ENCODE measurements around the gene KLHL36. TPM values are rescaled to one million over a fixed set of nuclear protein-coding genes. Genes with fewer than 3 reads are reported as not detected.

The KLHL36 gene
- total RNA-seq, 1 experiment from 2014 or later: 46.0 TPM

DNA sequence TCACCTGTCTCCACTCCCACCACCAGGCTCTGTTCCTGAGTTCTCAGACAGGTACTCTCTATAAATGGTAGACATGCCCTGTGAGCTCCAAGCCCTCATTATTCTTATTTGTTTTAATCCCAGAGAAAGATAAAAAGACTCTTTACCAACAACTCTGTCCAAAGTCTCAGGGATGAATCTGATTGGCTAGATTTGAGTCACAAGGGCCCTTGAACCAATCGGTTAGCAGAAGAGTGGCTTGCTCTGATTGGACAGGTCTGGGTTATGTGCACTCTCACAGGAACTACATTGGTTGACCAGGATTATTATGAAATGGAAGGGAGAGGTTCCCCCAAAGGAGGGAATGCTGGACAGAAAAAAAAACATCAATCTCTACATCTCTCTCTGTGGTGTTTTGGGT lies 37.9 kb upstream of the KLHL36 start:
- Histone ChIP-seq H3K36me3 (ENCODE audit: control insufficient read depth, insufficient read depth, low read length) (no peaks in the 10 kb centered on the region; the same call in 1 of the 2 replicates), H3K27me3 (ENCODE audit: control insufficient read depth, insufficient read depth, low read length) (no peaks in the 10 kb centered on the region), H3K27ac (ENCODE audit: low read length) (no peak overlapping the region), H3K4me1 (ENCODE audit: control insufficient read depth, insufficient read depth, low read length) (peaks cover 23% of the 10 kb centered on the region), H3K9me3 (ENCODE audit: control insufficient read depth, insufficient read depth, low read depth, low read length) (no peaks in the 10 kb centered on the region), H3K4me3 (ENCODE audit: low read depth in 2 of 2, low read length in 2 of 2) (no peak overlapping the region)
- TF ChIP-seq, protein P1, sequence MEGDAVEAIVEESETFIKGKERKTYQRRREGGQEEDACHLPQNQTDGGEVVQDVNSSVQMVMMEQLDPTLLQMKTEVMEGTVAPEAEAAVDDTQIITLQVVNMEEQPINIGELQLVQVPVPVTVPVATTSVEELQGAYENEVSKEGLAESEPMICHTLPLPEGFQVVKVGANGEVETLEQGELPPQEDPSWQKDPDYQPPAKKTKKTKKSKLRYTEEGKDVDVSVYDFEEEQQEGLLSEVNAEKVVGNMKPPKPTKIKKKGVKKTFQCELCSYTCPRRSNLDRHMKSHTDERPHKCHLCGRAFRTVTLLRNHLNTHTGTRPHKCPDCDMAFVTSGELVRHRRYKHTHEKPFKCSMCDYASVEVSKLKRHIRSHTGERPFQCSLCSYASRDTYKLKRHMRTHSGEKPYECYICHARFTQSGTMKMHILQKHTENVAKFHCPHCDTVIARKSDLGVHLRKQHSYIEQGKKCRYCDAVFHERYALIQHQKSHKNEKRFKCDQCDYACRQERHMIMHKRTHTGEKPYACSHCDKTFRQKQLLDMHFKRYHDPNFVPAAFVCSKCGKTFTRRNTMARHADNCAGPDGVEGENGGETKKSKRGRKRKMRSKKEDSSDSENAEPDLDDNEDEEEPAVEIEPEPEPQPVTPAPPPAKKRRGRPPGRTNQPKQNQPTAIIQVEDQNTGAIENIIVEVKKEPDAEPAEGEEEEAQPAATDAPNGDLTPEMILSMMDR (IDR thresholded peaks at IDR 0.05): no peak
- TF ChIP-seq POLR2AphosphoS5 (IDR thresholded peaks at IDR 0.05; ENCODE audit: low read depth, low read length): no peak
- no peak for TF ChIP-seq SIN3A (IDR thresholded peaks at IDR 0.05; ENCODE audit: borderline replicate concordance, insufficient read depth, low read depth, low read length)
- TF ChIP-seq, protein P2, sequence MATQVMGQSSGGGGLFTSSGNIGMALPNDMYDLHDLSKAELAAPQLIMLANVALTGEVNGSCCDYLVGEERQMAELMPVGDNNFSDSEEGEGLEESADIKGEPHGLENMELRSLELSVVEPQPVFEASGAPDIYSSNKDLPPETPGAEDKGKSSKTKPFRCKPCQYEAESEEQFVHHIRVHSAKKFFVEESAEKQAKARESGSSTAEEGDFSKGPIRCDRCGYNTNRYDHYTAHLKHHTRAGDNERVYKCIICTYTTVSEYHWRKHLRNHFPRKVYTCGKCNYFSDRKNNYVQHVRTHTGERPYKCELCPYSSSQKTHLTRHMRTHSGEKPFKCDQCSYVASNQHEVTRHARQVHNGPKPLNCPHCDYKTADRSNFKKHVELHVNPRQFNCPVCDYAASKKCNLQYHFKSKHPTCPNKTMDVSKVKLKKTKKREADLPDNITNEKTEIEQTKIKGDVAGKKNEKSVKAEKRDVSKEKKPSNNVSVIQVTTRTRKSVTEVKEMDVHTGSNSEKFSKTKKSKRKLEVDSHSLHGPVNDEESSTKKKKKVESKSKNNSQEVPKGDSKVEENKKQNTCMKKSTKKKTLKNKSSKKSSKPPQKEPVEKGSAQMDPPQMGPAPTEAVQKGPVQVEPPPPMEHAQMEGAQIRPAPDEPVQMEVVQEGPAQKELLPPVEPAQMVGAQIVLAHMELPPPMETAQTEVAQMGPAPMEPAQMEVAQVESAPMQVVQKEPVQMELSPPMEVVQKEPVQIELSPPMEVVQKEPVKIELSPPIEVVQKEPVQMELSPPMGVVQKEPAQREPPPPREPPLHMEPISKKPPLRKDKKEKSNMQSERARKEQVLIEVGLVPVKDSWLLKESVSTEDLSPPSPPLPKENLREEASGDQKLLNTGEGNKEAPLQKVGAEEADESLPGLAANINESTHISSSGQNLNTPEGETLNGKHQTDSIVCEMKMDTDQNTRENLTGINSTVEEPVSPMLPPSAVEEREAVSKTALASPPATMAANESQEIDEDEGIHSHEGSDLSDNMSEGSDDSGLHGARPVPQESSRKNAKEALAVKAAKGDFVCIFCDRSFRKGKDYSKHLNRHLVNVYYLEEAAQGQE (IDR thresholded peaks at IDR 0.05; ENCODE audit: insufficient read depth in 1 of 2, low read depth in 2 of 2, low read length in 1 of 2): no peak
- no peak for TF ChIP-seq TCF7L2 (IDR thresholded peaks at IDR 0.05; ENCODE audit: low read depth, low read length)
- BruUV-seq (replicated peaks): no TSS peak
- intact Hi-C loops (cut with micrococcal nuclease; ENCODE audit: unreplicated experiment) (no loop called here), in situ Hi-C loops (cut with HindIII; ENCODE audit: low pct_unique_long_range_greater_than_20kb, low sequenced_read_pairs) (no loop called here)
- ChIA-PET POLR2A (no interaction called here), CTCF (no interaction called here)
- ATAC-seq (no peak), DNase-seq (ENCODE audit: low read depth, low spot score) (no peak)

DNA sequence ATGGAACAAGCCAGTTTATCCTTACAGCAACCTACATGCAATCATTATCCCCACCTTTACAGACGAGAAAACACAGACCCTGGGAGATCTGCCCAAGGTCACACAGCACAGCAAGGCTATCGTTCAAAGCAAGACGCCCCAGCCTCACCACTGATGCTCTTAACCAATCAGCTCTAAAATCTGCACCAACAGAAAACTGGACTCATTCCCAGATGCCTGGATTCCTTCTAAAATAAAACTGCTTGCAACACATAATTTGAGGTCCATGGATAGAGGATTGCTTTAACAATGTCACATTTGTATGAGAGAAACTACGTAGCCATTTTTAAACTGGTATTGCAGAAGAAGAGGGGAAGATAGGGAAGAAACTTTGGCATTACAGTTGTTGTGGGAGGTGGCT lies 37.3 kb upstream of the KLHL36 start:
- BruUV-seq (replicated peaks): no TSS peak
- no peaks in the 10 kb centered on the region for H3K27me3 ChIP-seq (ENCODE audit: control insufficient read depth, insufficient read depth, low read length)
- no peak overlapping the region for H3K27ac ChIP-seq (ENCODE audit: low read length)
- H3K36me3 ChIP-seq (ENCODE audit: control insufficient read depth, insufficient read depth, low read length): no peaks in the 10 kb centered on the region; the same call in 1 of the 2 replicates
- H3K4me3 ChIP-seq (ENCODE audit: low read depth in 2 of 2, low read length in 2 of 2): no peak overlapping the region
- no peak for TF ChIP-seq SIN3A (IDR thresholded peaks at IDR 0.05; ENCODE audit: borderline replicate concordance, insufficient read depth, low read depth, low read length)
- TF ChIP-seq, protein P2 (IDR thresholded peaks at IDR 0.05; ENCODE audit: insufficient read depth in 1 of 2, low read depth in 2 of 2, low read length in 1 of 2): no peak
- TF ChIP-seq TCF7L2 (IDR thresholded peaks at IDR 0.05; ENCODE audit: low read depth, low read length): no peak
- peaks cover 26% of the 10 kb centered on the region for H3K4me1 ChIP-seq (ENCODE audit: control insufficient read depth, insufficient read depth, low read length)
- intact Hi-C loops (cut with micrococcal nuclease; ENCODE audit: unreplicated experiment): no loop called here
- in situ Hi-C loops (cut with HindIII; ENCODE audit: low pct_unique_long_range_greater_than_20kb, low sequenced_read_pairs): no loop called here
- ATAC-seq (no peak), DNase-seq (ENCODE audit: low read depth, low spot score) (no peak)
- no peaks in the 10 kb centered on the region for H3K9me3 ChIP-seq (ENCODE audit: control insufficient read depth, insufficient read depth, low read depth, low read length)
- ChIA-PET CTCF (no interaction called here), POLR2A (no interaction called here)
